GM19193 (cell line): ENCODE data around the gene SPSB4.

ENCODE experiments used
- POLR2A ChIP-seq: IDR thresholded peaks from 4 replicates; pipeline ENCODE4 v1.6.1; 2011; ENCODE audit not compliant: insufficient read depth, insufficient read length; ENCODE audit errors: extremely low read depth

Gene SPSB4

DNA sequence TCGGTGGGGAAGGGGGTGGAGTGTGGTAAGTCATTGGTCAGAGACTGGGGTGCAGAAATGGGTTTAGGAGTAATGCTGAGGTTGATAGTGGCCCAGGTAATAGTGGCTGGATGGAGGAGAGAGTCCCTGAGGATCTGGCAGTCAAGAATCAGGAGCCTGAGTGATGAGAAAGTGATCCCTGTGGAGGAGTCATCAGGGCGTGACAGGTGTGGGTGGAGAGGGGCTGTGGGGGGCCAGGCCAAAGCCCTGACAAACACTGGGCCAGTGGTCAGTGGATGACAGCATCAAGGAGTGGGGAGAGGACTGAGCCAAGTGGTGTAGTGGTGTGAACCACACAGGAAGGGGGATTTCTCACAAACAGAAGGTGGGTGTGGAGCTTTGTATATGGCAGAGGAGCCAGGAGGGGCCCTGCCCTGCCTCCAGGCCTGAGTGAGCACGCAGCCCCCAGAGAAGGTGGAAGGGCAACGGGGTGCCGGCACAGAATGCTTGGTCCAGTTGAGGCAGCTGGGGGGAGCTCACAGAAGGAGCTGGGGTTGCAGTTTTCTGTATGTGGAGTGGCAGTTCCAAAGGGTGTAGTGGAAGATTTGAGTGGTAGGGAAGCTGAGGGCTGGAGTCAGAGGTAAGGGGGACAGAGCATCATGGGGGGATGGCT lies 77.1 kb downstream of the SPSB4 start:
- TF ChIP-seq POLR2A = no peak

DNA sequence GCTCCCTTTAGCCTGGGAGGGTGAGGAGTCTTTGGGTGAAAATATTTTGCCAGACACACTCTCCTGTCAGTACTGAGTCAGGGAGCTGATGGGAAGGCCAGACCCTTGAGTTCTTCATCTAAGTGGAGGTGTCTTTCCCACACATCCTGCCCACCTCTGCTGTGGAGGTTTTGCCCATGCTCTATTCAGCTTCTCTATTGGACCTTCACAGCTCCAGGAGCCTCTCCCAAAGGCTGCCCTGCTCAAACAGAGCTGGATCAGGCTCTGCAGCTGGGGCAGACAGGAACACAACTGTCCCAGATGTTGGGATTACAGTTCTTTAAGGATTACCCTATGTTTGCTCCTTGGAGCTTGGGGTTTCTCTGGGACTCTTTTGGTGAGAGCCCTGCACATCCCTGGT lies 77.9 kb downstream of the SPSB4 start:
- TF ChIP-seq POLR2A = no peak

DNA sequence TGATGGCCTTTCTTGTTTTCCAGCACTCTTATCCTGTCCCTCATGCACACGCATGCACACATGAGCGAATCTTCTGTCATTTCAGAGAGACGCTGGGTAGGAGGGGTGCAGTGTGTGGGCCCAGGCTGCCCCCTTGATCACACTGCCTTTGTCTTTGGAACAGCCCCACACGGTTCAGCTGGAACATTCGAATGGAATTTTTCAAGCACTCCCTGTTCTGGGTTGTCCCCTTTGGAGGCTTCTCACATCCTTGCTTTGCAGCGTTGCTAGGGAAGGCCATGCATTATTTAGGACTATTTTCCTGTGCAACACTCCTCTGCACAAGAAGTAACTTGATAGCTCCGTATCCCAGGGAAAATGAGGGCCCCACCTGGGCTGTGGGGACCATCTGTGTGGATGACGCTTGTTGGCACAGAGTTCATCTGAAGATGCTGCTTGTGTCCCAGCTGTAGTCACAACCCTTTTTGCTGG lies 78.4 kb downstream of the SPSB4 start:
- no peak for TF ChIP-seq POLR2A

DNA sequence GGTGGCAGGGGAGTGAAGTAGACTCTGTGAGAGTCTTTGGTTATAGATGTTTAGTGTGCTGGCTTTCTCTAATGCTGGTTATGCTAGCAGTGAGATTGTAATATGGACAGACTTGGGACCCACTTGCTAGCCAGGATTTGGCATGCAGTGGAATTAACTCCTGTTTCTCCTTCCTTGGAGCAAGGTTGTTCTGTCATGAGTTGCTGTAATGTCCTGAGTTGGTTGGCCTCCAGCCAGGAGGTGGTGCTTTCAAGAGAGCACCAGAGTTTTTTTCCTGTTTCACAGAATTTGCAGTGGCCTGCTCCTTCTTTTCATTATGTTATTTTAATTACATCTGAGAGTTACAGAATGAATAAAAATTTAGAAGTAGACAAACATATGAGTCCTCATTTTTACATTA lies 92.4 kb downstream of the SPSB4 start:
- TF ChIP-seq POLR2A = no peak

DNA sequence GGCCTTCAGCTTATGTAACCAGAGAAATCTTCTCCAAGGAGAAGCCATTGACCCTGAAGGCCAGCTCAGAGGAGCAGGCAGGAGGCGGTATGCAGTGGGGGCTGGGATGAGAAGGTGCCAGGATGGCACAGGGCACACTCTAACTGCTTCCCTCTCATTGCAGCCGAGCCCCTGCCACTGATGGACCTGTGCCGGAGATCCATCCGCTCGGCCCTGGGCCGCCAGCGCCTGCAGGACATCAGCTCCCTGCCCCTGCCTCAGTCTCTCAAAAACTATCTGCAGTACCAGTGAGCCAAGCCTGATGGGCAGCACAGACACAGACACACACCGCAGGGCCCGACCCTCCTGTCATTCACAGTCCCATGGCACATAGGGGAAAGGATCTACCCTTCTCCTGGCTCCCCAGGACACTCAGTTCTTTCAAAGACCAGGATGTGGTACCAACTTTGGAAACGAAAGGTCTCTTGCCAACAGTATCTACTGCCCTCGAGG lies 95.9 kb downstream of the SPSB4 start:
- TF ChIP-seq POLR2A = no peak

DNA sequence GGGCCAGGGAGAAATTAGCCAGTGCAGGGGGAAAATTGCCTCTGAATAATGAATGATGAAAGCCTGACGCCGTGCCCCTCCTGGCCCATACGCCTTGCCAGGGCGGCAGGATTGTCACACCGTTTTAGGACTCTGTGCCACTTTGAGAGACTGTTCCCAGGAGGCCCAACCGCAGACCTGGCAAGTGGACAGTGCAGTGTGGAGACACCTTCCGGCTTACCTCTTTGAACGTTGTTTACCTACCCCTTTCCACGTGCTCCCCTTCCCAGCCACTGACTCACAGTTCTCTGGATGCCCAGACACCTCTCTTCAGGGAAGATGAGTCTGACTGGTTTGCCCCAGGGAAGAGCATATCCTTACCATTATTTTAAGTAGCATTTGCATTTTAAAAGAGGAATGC lies 96.5 kb downstream of the SPSB4 start:
- no peak for TF ChIP-seq POLR2A

DNA sequence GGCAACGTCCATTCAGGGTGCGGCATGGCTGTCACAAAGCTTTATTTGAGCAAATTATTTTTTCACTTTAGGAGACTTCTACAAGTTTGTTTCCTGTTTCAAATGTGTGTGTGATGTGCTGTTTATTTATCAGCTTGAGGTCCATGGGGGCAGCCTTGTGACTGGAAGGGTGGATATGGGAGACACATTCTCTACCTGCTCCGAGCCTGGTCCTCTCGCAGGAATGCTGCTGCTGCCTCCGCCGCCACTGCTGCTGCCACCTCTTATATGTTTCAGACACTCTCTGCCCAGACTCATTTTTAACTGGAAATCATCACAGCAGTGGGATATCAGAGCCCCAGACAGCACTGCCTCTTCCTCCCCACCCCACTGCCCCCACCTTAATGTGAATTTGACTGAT lies 97.0 kb downstream of the SPSB4 start:
- no peak for TF ChIP-seq POLR2A

DNA sequence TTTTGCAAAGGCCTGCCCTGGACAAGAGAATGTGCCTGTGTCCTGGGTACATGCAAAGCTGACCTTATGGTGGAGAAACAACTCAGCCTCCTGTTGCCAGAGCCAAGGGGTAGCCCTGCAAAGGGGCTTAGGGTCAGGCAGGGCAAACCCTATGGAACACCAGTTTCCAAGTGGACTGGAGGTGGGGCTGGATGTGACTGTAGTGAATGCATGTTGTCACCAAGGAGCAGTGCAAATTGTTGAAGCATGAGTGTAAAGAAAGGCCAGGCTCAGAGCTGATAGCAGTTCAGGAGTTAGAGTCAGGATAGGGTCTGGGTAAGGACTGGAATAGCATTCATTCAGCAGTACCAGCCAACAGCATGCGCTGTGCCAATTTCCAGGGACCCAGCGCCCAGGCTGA lies 97.6 kb downstream of the SPSB4 start:
- no peak for TF ChIP-seq POLR2A

DNA sequence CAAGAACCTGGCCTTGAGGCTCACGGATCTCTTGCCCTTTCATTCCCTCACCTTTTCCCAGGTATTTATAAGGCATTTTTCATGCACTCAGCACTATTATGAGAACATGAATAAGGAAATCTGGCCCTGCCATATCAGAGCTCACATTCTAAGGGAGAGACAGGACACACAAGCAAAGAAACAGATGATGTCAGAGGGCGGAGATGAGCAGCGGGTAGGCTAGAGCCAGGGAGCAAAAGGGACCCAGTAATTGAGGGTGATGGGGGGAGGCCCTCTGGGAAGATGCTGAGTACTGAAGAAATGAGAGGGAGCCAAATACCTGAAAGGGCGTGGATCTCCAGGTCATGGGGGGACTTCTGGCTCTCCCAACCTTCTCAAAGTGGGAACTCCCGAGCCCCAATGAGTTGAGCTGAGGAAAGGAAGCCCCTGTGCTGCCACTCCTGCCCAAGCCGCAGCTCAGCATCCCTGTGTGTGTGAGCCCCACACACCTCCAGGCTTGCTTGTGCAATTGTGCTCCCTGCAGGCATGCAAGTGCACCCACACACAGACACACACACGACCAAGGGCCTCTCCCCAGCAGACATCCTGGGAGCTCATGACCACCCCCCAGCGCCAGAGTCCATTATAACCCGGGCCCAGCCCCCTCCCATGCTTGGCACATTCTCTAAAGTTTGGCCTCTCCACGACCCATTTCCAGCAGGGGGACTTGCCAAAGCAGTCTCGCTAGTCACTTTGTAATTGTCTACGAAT lies 99.1 kb downstream of the SPSB4 start:
- no peak for TF ChIP-seq POLR2A

DNA sequence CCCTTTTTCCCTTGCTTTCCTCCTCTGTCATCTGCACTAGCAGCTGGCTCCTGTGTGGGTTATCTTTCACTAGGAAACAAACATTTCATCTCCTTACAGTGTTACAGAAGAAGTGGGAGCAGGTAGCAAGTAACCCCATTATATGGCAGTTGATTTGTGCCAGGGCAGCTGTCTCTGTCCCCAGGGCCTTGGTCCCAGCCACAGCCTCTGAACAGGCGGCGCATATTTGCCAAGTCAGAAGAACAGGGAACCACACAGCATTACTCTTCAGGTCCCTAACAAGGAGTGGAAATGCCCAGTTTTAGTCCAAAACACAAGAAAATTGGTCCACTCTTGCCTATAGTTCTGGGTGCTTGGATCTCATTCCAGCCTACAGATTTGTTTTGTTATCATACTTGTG lies 99.8 kb downstream of the SPSB4 start:
- TF ChIP-seq POLR2A = no peak

DNA sequence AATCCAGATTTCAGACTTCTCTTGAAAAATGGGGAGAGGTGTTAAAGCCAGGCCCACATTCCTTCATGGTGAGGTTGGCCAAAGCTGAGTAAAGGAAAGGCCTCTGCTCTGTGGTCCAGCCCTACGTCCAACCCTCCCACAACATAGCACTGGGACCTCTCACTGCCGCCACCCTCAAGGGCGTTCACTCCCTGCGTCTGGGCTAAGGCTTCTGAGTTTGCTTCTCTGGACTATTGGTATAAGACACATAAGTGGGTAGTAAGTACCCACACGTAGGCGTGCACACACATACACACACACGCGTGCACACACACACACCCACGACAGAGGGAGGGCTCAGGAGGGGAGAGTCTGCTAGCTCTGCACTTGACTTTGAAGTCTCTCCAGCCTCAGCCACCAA lies 100.3 kb downstream of the SPSB4 start:
- TF ChIP-seq POLR2A = no peak

DNA sequence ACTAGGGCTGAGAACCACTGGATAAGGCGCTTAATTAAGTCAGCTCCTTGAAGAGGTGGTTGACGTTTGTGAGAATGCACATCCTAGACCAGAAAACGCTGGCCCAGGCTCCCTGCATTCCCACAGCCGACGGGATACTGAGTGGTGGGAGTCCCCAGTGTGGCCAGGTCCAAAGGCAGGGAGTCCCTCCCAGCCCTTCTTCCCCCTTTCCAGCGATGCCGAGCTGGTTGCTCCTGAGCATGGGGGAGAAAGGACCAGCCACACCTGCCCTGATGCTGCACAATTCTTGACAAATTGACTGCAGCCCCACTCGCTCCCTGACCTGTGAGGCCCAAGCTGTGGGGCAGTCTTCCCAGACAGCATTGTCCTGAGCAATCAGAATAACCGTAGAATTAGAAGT lies 101.0 kb downstream of the SPSB4 start:
- no peak for TF ChIP-seq POLR2A

DNA sequence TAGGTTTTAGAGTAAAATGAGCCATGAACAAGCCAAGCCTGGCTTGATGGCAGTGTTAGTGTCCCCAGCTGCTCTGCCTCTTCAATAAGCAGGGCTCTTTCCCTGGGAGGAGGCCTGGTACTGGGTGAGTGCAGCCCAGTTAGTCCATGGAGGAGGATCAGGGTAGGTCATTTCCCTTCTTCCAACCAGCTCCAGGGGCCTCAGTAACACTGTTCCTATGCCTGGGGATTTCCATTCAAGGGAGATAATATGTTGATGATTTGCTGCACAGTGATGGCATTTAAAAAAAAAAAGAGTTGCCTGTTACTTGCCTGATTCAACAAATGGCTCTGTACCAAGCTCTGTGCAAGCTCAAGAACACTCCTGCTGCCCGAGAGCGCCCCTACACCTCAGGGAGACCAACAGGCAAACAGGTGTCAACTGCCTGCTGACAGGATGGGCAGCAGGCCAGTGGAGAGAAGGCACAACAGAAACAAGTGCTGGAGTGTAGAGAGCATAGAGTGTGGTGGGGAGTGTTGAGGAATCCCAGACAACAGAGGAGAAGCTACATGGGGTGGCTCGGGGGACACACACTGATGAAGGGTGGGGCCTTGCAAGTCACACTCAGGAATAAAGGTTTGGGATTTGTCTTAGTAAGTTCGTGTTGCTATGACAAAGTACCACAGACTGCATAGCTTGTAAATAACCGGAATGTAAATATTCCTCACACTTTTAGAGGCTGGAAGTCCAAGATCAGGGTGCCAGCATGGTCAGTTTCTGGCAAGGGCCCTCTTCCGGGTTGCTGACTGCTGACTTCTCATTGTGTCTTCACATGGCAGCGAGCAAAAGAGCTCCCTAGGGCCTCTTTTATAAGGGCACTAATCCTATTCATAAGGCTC lies 101.9 kb downstream of the SPSB4 start:
- TF ChIP-seq POLR2A = no peak

DNA sequence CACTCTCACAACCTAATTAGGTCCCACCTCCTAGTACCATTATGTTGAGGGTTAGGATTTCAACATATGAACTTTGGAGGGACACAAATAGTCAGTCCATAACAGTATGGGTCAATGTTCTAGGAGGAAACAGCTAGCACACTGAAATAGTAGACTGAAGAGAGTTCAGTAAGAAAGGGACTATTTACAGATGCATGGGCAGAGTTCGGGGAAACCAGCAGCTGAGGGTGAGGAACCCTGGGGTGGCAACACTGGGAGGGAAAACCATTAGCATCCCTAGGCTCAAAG lies 102.5 kb downstream of the SPSB4 start:
- no peak for TF ChIP-seq POLR2A

DNA sequence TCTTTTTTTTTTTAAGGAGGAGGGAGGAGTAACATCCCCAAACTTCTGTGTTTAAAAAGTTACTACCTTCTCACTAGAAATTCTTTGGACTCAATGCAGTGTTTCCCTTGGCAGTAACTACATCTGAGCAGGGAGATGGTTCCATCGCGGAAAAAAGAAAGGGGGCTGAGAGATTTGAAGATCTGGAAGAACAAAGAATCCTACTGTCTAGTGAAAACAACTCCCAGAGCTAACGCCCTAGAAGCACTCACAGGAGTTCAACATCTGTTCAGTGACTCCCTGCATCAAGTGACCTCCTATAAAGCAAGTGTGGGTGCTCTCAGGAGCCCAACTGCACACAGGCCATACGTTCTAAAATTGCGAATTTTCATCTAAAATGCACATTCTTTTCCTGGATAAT lies 113.7 kb downstream of the SPSB4 start:
- TF ChIP-seq POLR2A = no peak
